Panc1 (cell line): Measurements from ENCODE around the gene CNTN3. TPM values are rescaled to one million over a fixed set of nuclear protein-coding genes. Genes with fewer than 3 reads are reported as not detected.

Experiments
- ATAC-seq: fragments of 200-7000 bp; cut with Tn5 transposase; 2 replicates; pipeline ENCODE4 v1.9.1; 2020; ENCODE audit warnings: mild to moderate bottlenecking, moderate library complexity
- BruUV-seq: library from RNA; stranded (reverse); fragments of 400-500 nt; replicated peaks from 2 replicates; lab custom pipeline; 2021; lab: Mats Ljungman, UMichigan
- CTCF ChIA-PET: fragments of 300-600 bp; sonication (Branson Sonifier 250); formaldehyde crosslinking; loops from one replicate; lab custom pipeline; 2022; ENCODE audit warnings: antibody characterized with exemption; lab: Charles Lee
- POLR2A ChIA-PET: fragments of 300-600 bp; sonication (Branson Sonifier 250); formaldehyde crosslinking; loops from one replicate; lab custom pipeline; 2022; ENCODE audit warnings: antibody characterized with exemption; lab: Charles Lee
- DNase-seq: peaks from one replicate; pipeline ENCODE4 v3.0.0-alpha.2; 2010; ENCODE audit warnings: low read depth, low spot score
- H3K27ac ChIP-seq: 2 replicates; pipeline ENCODE4 v1.5.1; 2011; ENCODE audit warnings: mild to moderate bottlenecking, low read length, inconsistent platforms
- H3K27me3 ChIP-seq: fragments of 200-500 bp; sonication (Bioruptor generic); 2 replicates; pipeline ENCODE4 v1.6.0; 2014; ENCODE audit warnings: low read length, inconsistent platforms; ENCODE audit not compliant: control insufficient read depth, insufficient read depth
- H3K36me3 ChIP-seq: fragments of 200-500 bp; sonication (Bioruptor generic); 2 replicates; pipeline ENCODE4 v1.5.1; 2014; ENCODE audit warnings: inconsistent platforms, mild to moderate bottlenecking, low read length, moderate library complexity; ENCODE audit not compliant: control insufficient read depth, insufficient read depth
- H3K4me1 ChIP-seq: 2 replicates; pipeline ENCODE4 v1.5.1; 2011; ENCODE audit warnings: inconsistent platforms, mild to moderate bottlenecking, low read length, moderate library complexity; ENCODE audit not compliant: control insufficient read depth, insufficient read depth
- H3K4me3 ChIP-seq, 2 experiments: 2 replicates each; pipeline ENCODE4 v1.5.1; 2011 to 2012; ENCODE audit warnings: low read depth in 2 of 2, low read length in 2 of 2, mild to moderate bottlenecking in 2 of 2, inconsistent platforms in 1 of 2, moderate library complexity in 1 of 2
- H3K9me3 ChIP-seq: fragments of 200-500 bp; sonication (Bioruptor generic); 2 replicates; pipeline ENCODE4 v1.5.1; 2014; ENCODE audit warnings: low read depth, mild to moderate bottlenecking, inconsistent platforms, low read length, moderate library complexity; ENCODE audit not compliant: control insufficient read depth, insufficient read depth
- CTCF ChIP-seq: fragments of 450-650 bp; IDR thresholded peaks from 2 replicates; pipeline ENCODE4 v1.5.1; 2017; ENCODE audit warnings: mild to moderate bottlenecking
- POLR2AphosphoS5 ChIP-seq: IDR thresholded peaks from 2 replicates; pipeline ENCODE4 v1.6.1; 2012; ENCODE audit warnings: mild to moderate bottlenecking, low read depth, low read length, moderate library complexity
- REST ChIP-seq, 2 experiments: IDR thresholded peaks; 2 replicates each; pipeline ENCODE4 v1.6.1; 2011 to 2012; ENCODE audit warnings: low read depth in 2 of 2, control low read depth in 1 of 2, low read length in 1 of 2, mild to moderate bottlenecking in 1 of 2, moderate library complexity in 1 of 2; ENCODE audit not compliant: insufficient read depth in 1 of 2
- SIN3A ChIP-seq: IDR thresholded peaks from 2 replicates; pipeline ENCODE4 v1.6.1; 2012; ENCODE audit warnings: low read depth, mild to moderate bottlenecking, low read length, moderate library complexity, borderline replicate concordance; ENCODE audit not compliant: insufficient read depth
- TCF7L2 ChIP-seq: IDR thresholded peaks from 2 replicates; pipeline ENCODE4 v1.6.1; 2011; ENCODE audit warnings: mild to moderate bottlenecking, low read depth, low read length, inconsistent platforms
- in situ Hi-C: cut with HindIII; loops from 2 replicates; pipeline ENCODE4 v1.10.0; 2016; ENCODE audit warnings: low sequenced_read_pairs, low pct_unique_long_range_greater_than_20kb
- intact Hi-C: fragments of 100-400 bp; cut with micrococcal nuclease; formaldehyde crosslinking; loops from one replicate; pipeline ENCODE4 v1.10.0; 2022; ENCODE audit not compliant: unreplicated experiment
- total RNA-seq: library from RNA; stranded (reverse); gene quantifications from one replicate; pipeline ENCODE4 v1.2.1, GENCODE V29; 2021; ENCODE audit not compliant: unreplicated experiment

Gene CNTN3
- total RNA-seq, 1 experiment from 2014 or later: not detected

- H3K36me3 ChIP-seq: no peaks in the 10 kb centered on the region
- no peak for DNase-seq
- POLR2A ChIA-PET: no interaction called here
- no peak overlapping the region for H3K27ac ChIP-seq
- ATAC-seq: no peak
- in situ Hi-C loops (no loop called here), intact Hi-C loops (no loop called here)
- CTCF ChIA-PET: no interaction called here
- BruUV-seq: no TSS peak
- H3K9me3 ChIP-seq: no peaks in the 10 kb centered on the region
- no peaks in the 10 kb centered on the region for H3K4me1 ChIP-seq
- TF ChIP-seq SIN3A (no peak), REST (IDR thresholded peaks at IDR 0.05; ENCODE audit: insufficient read depth in 1 of 2, low read depth in 2 of 2, low read length in 1 of 2) (no peak), CTCF (no peak), POLR2AphosphoS5 (no peak)
- H3K27me3 ChIP-seq: peaks cover 2% of the 10 kb centered on the region; the same call in 1 of the 2 replicates
- H3K4me3 ChIP-seq: no peak overlapping the region
Measured at GRCh38 chr3:74611206-74611605, 3.3 kb downstream of the CNTN3 start.

- no peak for TF ChIP-seq CTCF
- TF ChIP-seq TCF7L2: no peak
- no peak for TF ChIP-seq SIN3A
- no peak for TF ChIP-seq REST (IDR thresholded peaks at IDR 0.05; ENCODE audit: insufficient read depth in 1 of 2, low read depth in 2 of 2, low read length in 1 of 2)
- TF ChIP-seq POLR2AphosphoS5: no peak
- Histone ChIP-seq H3K4me1 (no peaks in the 10 kb centered on the region), H3K4me3 (no peak overlapping the region), H3K36me3 (no peaks in the 10 kb centered on the region), H3K27ac (no peak overlapping the region), H3K9me3 (no peaks in the 10 kb centered on the region), H3K27me3 (no peaks in the 10 kb centered on the region)
- no TSS peak for BruUV-seq
- no peak for ATAC-seq
- DNase-seq: no peak
- POLR2A ChIA-PET: no interaction called here
- CTCF ChIA-PET: no interaction called here
- in situ Hi-C loops (no loop called here), intact Hi-C loops (no loop called here)
Measured at GRCh38 chr3:74607803-74608202, 6.7 kb downstream of the CNTN3 start.
